Endodermal cell (in vitro differentiated cells): ENCODE measurements around the gene CCDC92. TPM values are rescaled to one million over a fixed set of nuclear protein-coding genes. Genes with fewer than 3 reads are reported as not detected.

Source experiments
- DNase-seq: peaks from one replicate; pipeline ENCODE4 v3.0.0-alpha.2; 2017
- H3K27ac ChIP-seq: 2 replicates; pipeline ENCODE4 v1.5.1; 2013; ENCODE audit warnings: mild to moderate bottlenecking, low read depth, low read length, moderate library complexity
- H3K27me3 ChIP-seq: 2 replicates; pipeline ENCODE4 v1.6.1; 2013; ENCODE audit warnings: mild to moderate bottlenecking, low read length, moderate library complexity; ENCODE audit not compliant: insufficient read depth, control insufficient read depth, poor library complexity, severe bottlenecking
- H3K36me3 ChIP-seq: 2 replicates; pipeline ENCODE4 v1.7.0; 2013; ENCODE audit warnings: mild to moderate bottlenecking, low read length, moderate library complexity; ENCODE audit not compliant: control insufficient read depth, insufficient read depth
- H3K4me1 ChIP-seq: one replicate; pipeline ENCODE4 v1.7.0; 2013; ENCODE audit warnings: low read length; ENCODE audit not compliant: control insufficient read depth, insufficient read depth
- H3K4me3 ChIP-seq: 2 replicates; pipeline ENCODE4 v1.5.1; 2013; ENCODE audit warnings: mild to moderate bottlenecking, low read length, moderate library complexity
- H3K9ac ChIP-seq: 2 replicates; pipeline ENCODE4 v1.6.1; 2013; ENCODE audit warnings: mild to moderate bottlenecking, low read length, moderate library complexity; ENCODE audit not compliant: poor library complexity, severe bottlenecking; ENCODE audit errors: extremely low read depth
- H3K9me3 ChIP-seq: 2 replicates; pipeline ENCODE4 v1.6.1; 2013; ENCODE audit warnings: mild to moderate bottlenecking, low read length, moderate library complexity; ENCODE audit not compliant: control insufficient read depth
- H3K27ac Mint-ChIP-seq: 2 replicates; pipeline ENCODE4 v1.8.0; 2020; ENCODE audit warnings: mixed read lengths
- H3K27me3 Mint-ChIP-seq: 2 replicates; pipeline ENCODE4 v1.8.0; 2021; ENCODE audit warnings: mild to moderate bottlenecking, mixed read lengths; ENCODE audit not compliant: insufficient read depth
- H3K36me3 Mint-ChIP-seq: 2 replicates; pipeline ENCODE4 v1.8.0; 2020; ENCODE audit warnings: low read depth, mixed read lengths
- H3K4me1 Mint-ChIP-seq: 2 replicates; pipeline ENCODE4 v1.8.0; 2020; ENCODE audit warnings: mixed read lengths
- H3K4me3 Mint-ChIP-seq: 2 replicates; pipeline ENCODE4 v1.8.0; 2020; ENCODE audit warnings: mild to moderate bottlenecking, moderate library complexity, mixed read lengths
- H3K9me3 Mint-ChIP-seq: 2 replicates; pipeline ENCODE4 v1.8.0; 2020; ENCODE audit warnings: mild to moderate bottlenecking, mixed read lengths
- CTCF ChIP-seq: fragments of 200-600 bp; sonication (generic); conservative IDR thresholded peaks from 2 replicates; pipeline ENCODE4 v1.5.0; 2021; ENCODE audit warnings: antibody characterized with exemption, mild to moderate bottlenecking
- WGBS, 2 experiments: methylation state at CpG; one replicate each; pipeline versions ENCODE4 v1.1.5 to v1.1.7; 2013; ENCODE audit warnings: missing lambda C conversion rate in 2 of 2, mixed read lengths in 1 of 2; ENCODE audit not compliant: insufficient coverage in 1 of 2, insufficient read length in 1 of 2; 5-methylcytosine and 5-hydroxymethylcytosine counted together
- total RNA-seq, 2 donors: library from RNA; stranded (reverse); fragmentation: NEBNext Ultra II Directional in 1 of 2; extraction: Animal tissue kit (Norgen Biotek cat#: 25700) in 1 of 2; gene quantifications; 2 replicates in 1 of 2; 3 replicates in 1 of 2; pipeline ENCODE4 v1.2.1, GENCODE V29; 2021

CCDC92 gene
- total RNA-seq, 2 donors from 2014 or later = 37.9 to 45.1 TPM

- Histone ChIP-seq H3K27me3 (no peaks in the 10 kb centered on the region), H3K9ac (no peak overlapping the region), H3K4me3 (no peak overlapping the region), H3K36me3 (peaks cover 35% of the 10 kb centered on the region), H3K9me3 (peaks cover 3% of the 10 kb centered on the region), H3K4me1 (no peaks in the 10 kb centered on the region), H3K27ac (no peak overlapping the region)
- DNase-seq = no peak
- H3K27ac Mint-ChIP-seq = peak overlapping the region; percentile 23
- no peak for TF ChIP-seq CTCF
- H3K36me3 Mint-ChIP-seq = peaks cover 29% of the 10 kb centered on the region
- H3K9me3 Mint-ChIP-seq = peaks cover 3% of the 10 kb centered on the region
- no peaks in the 10 kb centered on the region for H3K27me3 Mint-ChIP-seq
- peaks cover 9% of the 10 kb centered on the region for H3K4me1 Mint-ChIP-seq
- no peak overlapping the region for H3K4me3 Mint-ChIP-seq
- 71 to 92% methylated on average over 1 to 2 of the region's 2 CpGs for WGBS, 2 experiments
Measured at GRCh38 chr12:124017064-124017463, 44.4 kb upstream of the CCDC92 start.

GRCh38 chr12:124015494-124016461, 43.1 kb upstream of the CCDC92 start:
- Histone ChIP-seq H3K36me3 (peaks cover 47% of the 10 kb centered on the region), H3K4me3 (no peak overlapping the region), H3K9me3 (no peaks in the 10 kb centered on the region), H3K9ac (no peak overlapping the region), H3K27ac (no peak overlapping the region), H3K4me1 (no peaks in the 10 kb centered on the region), H3K27me3 (no peaks in the 10 kb centered on the region)
- H3K9me3 Mint-ChIP-seq = no peaks in the 10 kb centered on the region
- peak; percentile 26 for DNase-seq
- peaks cover 37% of the 10 kb centered on the region for H3K36me3 Mint-ChIP-seq
- H3K4me3 Mint-ChIP-seq = no peak overlapping the region
- peaks cover 9% of the 10 kb centered on the region for H3K4me1 Mint-ChIP-seq
- no peaks in the 10 kb centered on the region for H3K27me3 Mint-ChIP-seq
- no peak for TF ChIP-seq CTCF
- 85 to 95% methylated on average over 12 to 13 of the region's 13 CpGs for WGBS, 2 experiments
- no peak overlapping the region for H3K27ac Mint-ChIP-seq

- H3K27ac ChIP-seq = no peak overlapping the region
- H3K4me3 ChIP-seq = no peak overlapping the region
- no peaks in the 10 kb centered on the region for H3K9me3 ChIP-seq
- Mint-ChIP-seq H3K27me3 (no peaks in the 10 kb centered on the region), H3K4me3 (no peak overlapping the region), H3K36me3 (peaks cover 47% of the 10 kb centered on the region), H3K4me1 (peaks cover 9% of the 10 kb centered on the region), H3K27ac (no peak overlapping the region), H3K9me3 (no peaks in the 10 kb centered on the region)
- no peak overlapping the region for H3K9ac ChIP-seq
- peak; percentile 31 for DNase-seq
- no peaks in the 10 kb centered on the region for H3K27me3 ChIP-seq
- H3K4me1 ChIP-seq = no peaks in the 10 kb centered on the region
- 95 to 96% methylated on average over 6 to 7 of the region's 7 CpGs for WGBS, 2 experiments
- peaks cover 58% of the 10 kb centered on the region for H3K36me3 ChIP-seq
- TF ChIP-seq CTCF = no peak
Measured at GRCh38 chr12:124013073-124013472, 40.4 kb upstream of the CCDC92 start.
